GM18526 (cell line): ENCODE results near the gene FARSA.

ENCODE experiments used
- POLR2A ChIP-seq: IDR thresholded peaks from 3 replicates; pipeline ENCODE4 v1.6.1; 2011; ENCODE audit not compliant: insufficient read length; ENCODE audit errors: extremely low read depth

FARSA gene

GRCh38 chr19:12956446-12957388 is 23.2 kb upstream of the FARSA start, which contains the start of gene GADD45GIP1:
Gene GADD45GIP1 (minus strand): TSS chr19:12957223. CDS start chr19:12957212, 11 bp downstream.
- TF ChIP-seq POLR2A: peak; percentile 95

- TF ChIP-seq POLR2A: no peak
Measured at GRCh38 chr19:12955996-12956395, 22.5 kb upstream of the FARSA start.

- no peak for TF ChIP-seq POLR2A
Measured at GRCh38 chr19:12954612-12954962, 21.1 kb upstream of the FARSA start.

GRCh38 chr19:12953799-12954611 is 20.5 kb upstream of the FARSA start:
- no peak for TF ChIP-seq POLR2A

- TF ChIP-seq POLR2A: no peak
Measured at GRCh38 chr19:12953138-12953798, 19.8 kb upstream of the FARSA start.

GRCh38 chr19:12952488-12953137 is 19.1 kb upstream of the FARSA start:
- TF ChIP-seq POLR2A: no peak

- TF ChIP-seq POLR2A: no peak
Measured at GRCh38 chr19:12949363-12950283, 16.1 kb upstream of the FARSA start.

- no peak for TF ChIP-seq POLR2A
Measured at GRCh38 chr19:12948612-12949362, 15.3 kb upstream of the FARSA start.

- TF ChIP-seq POLR2A: no peak
Measured at GRCh38 chr19:12947702-12948611, 14.4 kb upstream of the FARSA start.

- TF ChIP-seq POLR2A: no peak
Measured at GRCh38 chr19:12946731-12947496, 13.4 kb upstream of the FARSA start.

GRCh38 chr19:12946092-12946721 is 12.7 kb upstream of the FARSA start:
- no peak for TF ChIP-seq POLR2A
